ENCODE measurements around the gene AFF2.

The AFF2 gene

DNA sequence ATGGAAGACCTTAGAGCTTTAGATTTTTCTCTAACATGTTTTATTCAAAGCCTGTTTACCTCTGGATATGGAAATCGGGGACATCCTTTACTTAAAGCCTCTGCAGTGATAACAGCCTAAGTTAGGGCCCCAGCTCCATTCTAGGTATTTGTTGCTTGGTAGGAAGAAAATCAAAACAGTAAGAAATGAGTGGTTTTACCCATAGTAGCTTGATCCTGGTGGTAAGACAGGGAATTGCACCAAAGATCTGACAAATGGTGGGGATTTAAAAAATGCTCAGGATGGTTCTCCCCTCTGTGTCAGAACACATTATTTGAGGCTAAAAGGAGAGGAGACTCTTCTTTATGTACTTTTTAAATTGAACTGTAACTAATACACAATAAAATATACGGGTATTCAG is 52.4 kb downstream of the AFF2 start:
- no peak for DNase-seq
- no peak overlapping the region for H3K4me3 Mint-ChIP-seq
- no peaks in the 10 kb centered on the region for H3K9me3 Mint-ChIP-seq
- H3K36me3 Mint-ChIP-seq (ENCODE audit: low read depth), result no peaks in the 10 kb centered on the region
- peaks cover 5% of the 10 kb centered on the region for H3K4me1 Mint-ChIP-seq
- no peaks in the 10 kb centered on the region for H3K27me3 Mint-ChIP-seq
- H3K27ac Mint-ChIP-seq, result no peak overlapping the region
- no peak for ATAC-seq

DNA sequence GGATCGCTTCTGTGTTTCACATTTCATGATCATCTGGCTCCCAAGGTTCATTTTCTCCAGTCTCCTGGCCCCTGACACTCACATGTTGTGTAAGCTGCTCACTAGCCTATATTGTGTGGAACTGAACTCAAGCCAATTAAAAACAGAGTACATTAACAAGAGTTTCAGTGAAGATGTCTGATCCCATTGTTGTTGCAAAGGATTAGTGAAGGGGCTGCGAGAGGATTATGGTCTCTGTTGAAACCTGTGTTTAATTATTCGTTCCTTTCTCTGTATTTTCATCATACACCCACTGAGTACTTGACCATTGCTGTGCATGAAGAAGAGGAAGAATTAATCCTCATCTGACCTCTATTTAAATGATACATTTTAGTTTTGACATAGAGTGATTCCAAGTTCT is 54.7 kb downstream of the AFF2 start:
- H3K9me3 Mint-ChIP-seq, result no peaks in the 10 kb centered on the region
- no peak overlapping the region for H3K27ac Mint-ChIP-seq
- peaks cover 5% of the 10 kb centered on the region for H3K4me1 Mint-ChIP-seq
- no peak for ATAC-seq
- no peaks in the 10 kb centered on the region for H3K36me3 Mint-ChIP-seq (ENCODE audit: low read depth)
- no peak overlapping the region for H3K4me3 Mint-ChIP-seq
- no peak for DNase-seq
- no peaks in the 10 kb centered on the region for H3K27me3 Mint-ChIP-seq

DNA sequence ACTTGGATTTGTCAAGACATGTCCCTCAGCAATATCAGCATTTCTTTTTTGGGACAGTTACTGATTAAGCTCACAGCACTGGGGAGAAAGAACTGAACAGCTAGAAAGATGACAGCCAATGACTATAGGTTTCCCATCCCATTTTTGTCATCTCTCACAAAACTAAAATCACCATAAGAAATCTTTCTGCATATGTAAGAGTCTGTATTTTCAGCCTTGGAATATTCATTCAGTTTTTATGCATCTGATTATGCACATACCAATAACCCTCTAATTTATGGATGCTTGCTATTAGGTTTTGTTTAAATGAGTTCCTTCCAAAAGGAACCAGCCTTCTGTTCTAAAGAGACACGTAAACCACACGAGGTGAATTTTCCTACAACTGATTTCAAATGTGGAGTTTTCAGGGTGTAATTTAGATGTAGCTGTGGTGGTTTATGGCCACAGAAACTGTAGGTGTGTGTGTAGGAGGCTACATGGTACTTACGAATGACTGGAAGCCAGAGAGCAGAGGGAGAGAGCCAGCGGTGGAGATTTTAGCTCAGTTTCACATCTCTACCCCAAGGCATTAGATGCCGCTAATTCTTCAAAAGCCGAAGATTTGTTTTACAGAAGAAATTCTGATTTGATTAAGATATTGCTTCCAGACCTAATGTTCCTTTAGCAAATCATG is 55.3 kb downstream of the AFF2 start:
- Mint-ChIP-seq H3K4me1 (peaks cover 5% of the 10 kb centered on the region), H3K27me3 (no peaks in the 10 kb centered on the region), H3K9me3 (no peaks in the 10 kb centered on the region), H3K36me3 (ENCODE audit: low read depth) (no peaks in the 10 kb centered on the region), H3K27ac (no peak overlapping the region), H3K4me3 (no peak overlapping the region)
- ATAC-seq (no peak), DNase-seq (no peak)

DNA sequence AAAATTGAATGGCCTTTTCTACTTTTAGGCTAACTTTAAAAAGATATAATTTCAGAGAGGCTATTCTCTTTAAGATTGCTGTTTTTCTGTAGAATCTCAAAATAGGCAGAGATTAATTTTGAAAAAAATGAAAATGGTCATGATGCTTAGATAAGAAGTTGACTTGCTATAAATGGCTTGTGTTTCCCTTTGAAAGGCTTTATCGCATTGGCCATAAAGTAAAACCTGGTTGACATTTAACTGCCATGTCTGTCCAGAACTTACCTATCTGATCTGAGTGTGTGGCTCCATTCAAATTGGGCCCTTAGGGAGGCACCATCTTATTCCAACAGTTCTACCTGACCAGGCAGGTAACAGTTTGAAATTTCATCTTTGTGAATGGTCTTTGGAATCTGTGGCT is 56.1 kb downstream of the AFF2 start:
- no peak overlapping the region for H3K4me3 Mint-ChIP-seq

DNA sequence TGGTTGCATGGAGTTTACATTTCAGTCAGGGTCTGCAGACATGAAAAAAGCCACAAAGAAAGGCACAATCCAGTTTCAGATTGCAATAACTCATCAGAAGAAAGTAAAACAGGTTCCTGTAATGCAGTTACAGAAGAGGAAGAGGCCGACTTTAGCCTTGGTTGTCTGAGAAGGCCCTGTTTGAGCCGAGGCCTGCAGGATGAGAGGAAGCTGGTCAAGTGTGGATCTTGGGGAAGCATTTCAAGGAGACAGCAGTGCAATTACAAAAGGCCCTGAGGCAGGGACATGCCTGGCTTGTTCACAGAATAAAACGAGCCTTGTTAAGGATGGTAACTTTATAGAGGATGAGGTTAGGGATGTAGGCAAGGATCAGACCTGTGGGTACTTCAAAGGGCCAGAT is 62.4 kb downstream of the AFF2 start:
- Mint-ChIP-seq H3K4me1 (peaks cover 10% of the 10 kb centered on the region), H3K27me3 (no peaks in the 10 kb centered on the region), H3K27ac (no peak overlapping the region), H3K36me3 (ENCODE audit: low read depth) (no peaks in the 10 kb centered on the region), H3K9me3 (no peaks in the 10 kb centered on the region), H3K4me3 (no peak overlapping the region)
- ATAC-seq, result no peak
- DNase-seq, result no peak

More for the DNA sequence above, 56.1 kb downstream of the AFF2 start:
- Mint-ChIP-seq H3K27ac (no peak overlapping the region), H3K9me3 (no peaks in the 10 kb centered on the region), H3K4me1 (peaks cover 5% of the 10 kb centered on the region), H3K27me3 (no peaks in the 10 kb centered on the region), H3K36me3 (ENCODE audit: low read depth) (no peaks in the 10 kb centered on the region)
- ATAC-seq (no peak), DNase-seq (no peak)

DNA sequence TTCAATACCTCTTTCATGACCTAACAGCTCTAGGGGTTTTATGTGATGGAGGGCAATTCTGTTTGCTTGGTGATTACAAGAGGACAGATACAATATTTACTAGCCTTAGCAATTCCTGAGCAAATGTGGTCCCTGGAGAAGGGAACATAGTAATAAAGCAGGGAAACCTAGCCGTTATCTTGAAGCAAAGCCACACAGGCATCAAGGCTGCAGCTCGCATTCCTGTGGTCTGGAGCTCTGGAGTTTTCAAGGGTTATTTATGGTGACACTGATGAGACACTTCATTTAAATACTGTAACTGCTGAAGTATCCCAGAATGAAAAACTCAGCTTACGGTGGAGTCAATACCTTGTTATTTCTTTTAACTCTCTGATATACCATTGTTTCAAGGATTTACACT is 66.8 kb downstream of the AFF2 start:
- H3K9me3 Mint-ChIP-seq, result no peaks in the 10 kb centered on the region
- H3K4me1 Mint-ChIP-seq, result peaks cover 10% of the 10 kb centered on the region
- no peak overlapping the region for H3K27ac Mint-ChIP-seq
- no peak overlapping the region for H3K4me3 Mint-ChIP-seq
- H3K27me3 Mint-ChIP-seq, result no peaks in the 10 kb centered on the region
- no peak for DNase-seq
- H3K36me3 Mint-ChIP-seq (ENCODE audit: low read depth), result no peaks in the 10 kb centered on the region
- no peak for ATAC-seq

DNA sequence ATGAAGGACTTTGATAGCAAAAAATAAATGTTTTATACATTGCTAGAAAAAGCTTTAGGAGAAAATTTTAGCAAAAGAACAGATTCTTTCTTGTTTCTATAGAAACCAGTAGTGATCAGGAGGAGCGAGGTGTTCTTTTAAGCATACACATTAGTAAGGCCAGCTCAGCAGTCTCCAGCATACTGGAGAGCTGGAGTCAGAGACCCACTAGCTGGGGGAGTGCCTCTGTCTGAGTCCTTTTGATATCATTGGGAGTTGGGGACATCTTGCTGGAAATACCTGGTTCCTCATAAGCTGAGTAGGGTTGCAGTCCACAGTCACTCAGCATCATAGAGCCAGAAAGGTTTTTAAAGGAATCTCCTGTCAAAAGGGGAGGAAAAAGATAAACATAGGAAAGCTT is 67.4 kb downstream of the AFF2 start:
- H3K4me3 Mint-ChIP-seq, result no peak overlapping the region
- H3K27me3 Mint-ChIP-seq, result no peaks in the 10 kb centered on the region
- ATAC-seq (no peak), DNase-seq (no peak)
- H3K27ac Mint-ChIP-seq, result no peak overlapping the region
- H3K9me3 Mint-ChIP-seq, result no peaks in the 10 kb centered on the region
- peaks cover 5% of the 10 kb centered on the region for H3K4me1 Mint-ChIP-seq
- no peaks in the 10 kb centered on the region for H3K36me3 Mint-ChIP-seq (ENCODE audit: low read depth)

DNA sequence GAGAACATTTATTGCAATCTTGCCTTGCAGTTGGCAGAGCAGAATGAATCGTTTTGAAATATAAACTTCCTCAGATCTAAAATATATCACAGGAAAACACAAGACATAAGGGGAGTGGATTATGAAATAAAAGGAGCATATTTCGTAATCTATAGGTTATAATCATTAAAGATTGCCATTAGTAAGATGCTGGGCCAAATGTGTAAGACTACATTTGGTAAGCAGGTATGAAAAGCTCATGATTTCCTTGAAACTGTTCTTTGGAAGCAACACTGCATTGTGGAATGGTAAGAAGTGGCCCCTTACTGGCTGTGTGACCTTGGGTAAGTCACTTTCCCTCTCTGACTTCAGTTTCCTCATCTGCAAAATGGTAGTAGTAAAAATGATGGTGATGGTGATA is 68.3 kb downstream of the AFF2 start:
- Mint-ChIP-seq H3K9me3 (no peaks in the 10 kb centered on the region), H3K36me3 (ENCODE audit: low read depth) (no peaks in the 10 kb centered on the region), H3K27me3 (no peaks in the 10 kb centered on the region), H3K27ac (no peak overlapping the region), H3K4me1 (no peaks in the 10 kb centered on the region), H3K4me3 (no peak overlapping the region)
- DNase-seq, result no peak
- ATAC-seq, result no peak

DNA sequence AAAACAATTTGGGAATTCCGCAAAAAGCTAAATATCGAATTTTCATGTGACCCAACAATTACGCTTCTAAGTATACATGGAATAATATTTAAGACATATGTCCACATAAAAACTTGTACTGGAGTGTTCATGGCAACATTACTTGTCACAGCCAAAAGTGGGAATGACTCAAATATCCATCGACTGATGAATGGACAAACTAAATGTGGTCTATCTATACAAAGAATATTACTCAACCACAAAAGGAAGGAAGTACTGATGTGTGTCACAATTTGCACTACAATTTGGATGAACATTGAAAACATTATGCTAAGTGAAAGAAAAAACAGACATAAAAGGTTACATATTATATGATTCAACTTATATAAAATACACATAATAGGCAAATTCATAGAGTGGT is 71.9 kb downstream of the AFF2 start:
- DNase-seq (no peak), ATAC-seq (no peak)
- H3K36me3 Mint-ChIP-seq (ENCODE audit: low read depth), result no peaks in the 10 kb centered on the region
- H3K27me3 Mint-ChIP-seq, result no peaks in the 10 kb centered on the region
- H3K4me1 Mint-ChIP-seq, result no peaks in the 10 kb centered on the region
- no peak overlapping the region for H3K4me3 Mint-ChIP-seq
- no peaks in the 10 kb centered on the region for H3K9me3 Mint-ChIP-seq
- no peak overlapping the region for H3K27ac Mint-ChIP-seq

DNA sequence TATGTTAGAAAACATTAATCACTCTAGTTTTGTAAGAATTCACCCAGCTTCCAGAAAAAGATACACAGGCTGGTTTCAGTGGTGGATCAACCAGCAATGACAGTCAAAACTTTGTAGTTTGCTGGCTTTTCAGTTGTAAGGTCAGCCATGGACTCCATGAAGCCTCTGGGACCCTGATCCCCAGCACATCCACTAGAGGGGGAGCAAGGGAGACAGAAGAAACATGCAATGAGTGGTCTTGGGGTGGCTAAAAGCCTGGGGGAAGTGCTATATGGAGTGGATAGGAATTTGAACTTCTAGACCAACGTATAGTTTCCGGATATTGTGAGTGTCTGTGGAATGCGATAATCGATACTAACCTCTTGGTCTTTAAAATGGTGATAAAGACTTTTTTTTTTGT is 72.7 kb downstream of the AFF2 start:
- ATAC-seq, result no peak
- no peaks in the 10 kb centered on the region for H3K27me3 Mint-ChIP-seq
- no peak overlapping the region for H3K27ac Mint-ChIP-seq

DNA sequence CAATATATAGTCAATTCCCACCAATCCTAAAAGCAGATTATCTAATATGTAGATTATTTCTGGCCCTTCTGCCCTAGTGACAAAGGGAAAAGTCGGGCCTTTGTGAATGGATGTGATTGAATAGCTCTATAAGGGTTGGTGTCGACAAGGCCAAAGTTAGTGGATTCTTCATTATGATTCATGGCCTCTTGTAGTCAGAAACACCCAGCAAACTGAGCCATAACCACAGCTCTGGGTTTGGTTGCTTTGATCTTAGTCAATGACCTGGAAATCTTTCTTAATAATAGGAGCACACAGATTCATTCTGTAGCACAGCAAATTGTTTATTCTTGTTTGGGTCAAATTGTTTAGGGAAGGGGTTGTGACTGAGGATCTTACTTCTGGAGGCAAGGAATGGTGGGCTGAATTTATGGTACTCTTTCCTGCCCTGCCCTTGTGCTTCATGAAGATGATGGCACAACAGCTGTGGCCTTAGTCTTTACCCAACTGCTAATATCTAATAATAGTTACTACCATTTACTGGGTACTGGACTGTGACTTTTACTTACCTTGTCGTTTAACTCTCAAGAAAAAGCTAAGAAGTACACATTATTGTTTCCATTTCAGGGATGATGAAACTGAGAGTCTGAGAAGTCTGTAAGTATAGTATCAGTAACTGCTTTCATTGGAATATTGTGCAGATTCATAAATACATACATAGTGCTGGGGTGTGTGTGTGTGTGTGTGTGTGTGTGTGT is 74.0 kb downstream of the AFF2 start:
- H3K4me1 Mint-ChIP-seq, result no peaks in the 10 kb centered on the region
- no peak overlapping the region for H3K27ac Mint-ChIP-seq
- H3K36me3 Mint-ChIP-seq (ENCODE audit: low read depth), result no peaks in the 10 kb centered on the region
- H3K4me3 Mint-ChIP-seq, result no peak overlapping the region
- no peak for ATAC-seq
- no peaks in the 10 kb centered on the region for H3K9me3 Mint-ChIP-seq
- DNase-seq, result no peak
- H3K27me3 Mint-ChIP-seq, result no peaks in the 10 kb centered on the region

More for the DNA sequence above, 72.7 kb downstream of the AFF2 start:
- no peaks in the 10 kb centered on the region for H3K4me1 Mint-ChIP-seq
- H3K9me3 Mint-ChIP-seq, result no peaks in the 10 kb centered on the region
- H3K4me3 Mint-ChIP-seq, result no peak overlapping the region
- no peak for DNase-seq
- H3K36me3 Mint-ChIP-seq (ENCODE audit: low read depth), result no peaks in the 10 kb centered on the region

DNA sequence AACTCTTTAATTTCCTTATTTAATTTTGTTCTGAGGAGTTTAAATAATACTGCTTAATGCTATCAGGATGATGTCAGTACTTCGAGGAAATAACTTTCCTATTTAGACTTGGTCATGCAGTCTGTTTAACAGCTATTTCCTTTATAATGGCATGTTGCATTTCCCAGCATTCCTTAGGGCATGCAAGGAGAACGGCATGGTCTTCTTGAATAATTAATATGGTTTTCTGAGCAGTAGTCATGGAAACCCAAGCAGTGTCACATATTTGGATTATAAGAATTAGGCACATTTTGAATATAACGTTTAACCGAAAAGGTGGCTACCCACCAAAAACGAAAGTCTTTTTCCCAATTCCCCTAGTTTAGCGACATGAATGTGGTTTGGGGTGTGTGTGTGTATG is 76.0 kb downstream of the AFF2 start:
- no peak for DNase-seq
- H3K27me3 Mint-ChIP-seq, result no peaks in the 10 kb centered on the region
- no peak for ATAC-seq
- H3K9me3 Mint-ChIP-seq, result no peaks in the 10 kb centered on the region
- H3K4me1 Mint-ChIP-seq, result no peaks in the 10 kb centered on the region
- no peak overlapping the region for H3K4me3 Mint-ChIP-seq
- H3K27ac Mint-ChIP-seq, result no peak overlapping the region
- no peaks in the 10 kb centered on the region for H3K36me3 Mint-ChIP-seq (ENCODE audit: low read depth)

DNA sequence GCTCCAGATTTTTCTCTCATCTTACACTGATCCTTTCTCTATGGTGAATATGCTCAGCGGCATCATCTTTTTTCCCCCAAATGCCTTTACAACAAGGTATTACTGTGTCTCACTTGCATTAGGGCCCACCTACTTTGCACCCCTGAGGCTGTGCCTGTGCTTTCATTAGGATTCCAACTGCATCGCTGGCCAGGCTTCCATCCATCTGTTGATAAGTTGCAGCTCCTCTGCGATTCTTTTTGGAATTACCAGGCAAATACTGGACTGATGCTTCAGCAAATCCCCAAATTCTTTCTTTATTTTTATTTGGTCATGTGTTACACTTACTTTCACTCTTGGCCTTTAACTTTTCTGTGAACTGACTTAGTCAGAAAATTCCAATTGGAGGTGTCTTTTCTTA is 77.3 kb downstream of the AFF2 start:
- Mint-ChIP-seq H3K4me1 (peaks cover 2% of the 10 kb centered on the region), H3K9me3 (no peaks in the 10 kb centered on the region), H3K4me3 (no peak overlapping the region), H3K36me3 (ENCODE audit: low read depth) (no peaks in the 10 kb centered on the region), H3K27ac (no peak overlapping the region), H3K27me3 (no peaks in the 10 kb centered on the region)
- DNase-seq, result no peak
- no peak for ATAC-seq

DNA sequence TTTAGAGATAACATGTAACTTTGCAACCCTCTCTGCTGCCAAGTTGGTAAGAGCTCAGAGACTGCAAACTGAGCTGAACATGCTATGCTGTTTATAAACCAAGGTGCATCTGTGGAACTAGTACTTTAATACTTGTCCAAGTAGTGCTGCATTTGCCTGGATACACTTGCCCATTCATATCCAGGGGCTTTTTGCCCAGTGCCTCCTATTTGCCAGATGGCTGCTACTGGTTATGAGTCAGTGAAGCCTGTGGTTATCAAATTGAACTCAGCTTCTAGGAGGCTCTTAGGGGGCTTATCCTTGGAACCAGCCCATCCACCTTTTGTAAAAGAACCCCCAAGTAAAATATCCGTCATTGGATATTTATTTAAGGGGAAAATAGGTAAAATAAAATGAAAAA is 79.6 kb downstream of the AFF2 start:
- Mint-ChIP-seq H3K27ac (no peak overlapping the region), H3K36me3 (ENCODE audit: low read depth) (no peaks in the 10 kb centered on the region), H3K4me1 (peaks cover 2% of the 10 kb centered on the region), H3K9me3 (no peaks in the 10 kb centered on the region), H3K27me3 (no peaks in the 10 kb centered on the region), H3K4me3 (no peak overlapping the region)
- ATAC-seq, result no peak
- DNase-seq, result no peak

DNA sequence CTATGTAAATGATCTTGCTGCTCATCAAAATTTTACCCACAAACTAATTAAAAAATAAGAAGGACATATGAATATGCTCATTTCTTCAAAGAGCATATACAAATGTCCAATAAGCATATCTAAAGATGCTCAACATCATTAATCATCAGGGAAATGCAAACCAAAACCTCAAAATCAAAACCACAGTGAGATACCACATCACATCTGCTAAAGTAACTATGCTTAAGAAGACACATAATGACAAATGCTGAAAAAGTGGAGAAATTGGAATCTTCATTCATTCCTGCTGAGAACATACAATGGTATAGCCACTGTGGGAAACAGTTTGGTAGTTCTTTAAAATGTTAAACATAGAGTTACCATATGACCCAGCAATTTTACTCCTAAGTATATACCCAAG is 81.9 kb downstream of the AFF2 start:
- peaks cover 2% of the 10 kb centered on the region for H3K4me1 Mint-ChIP-seq
- H3K27ac Mint-ChIP-seq, result no peak overlapping the region
- H3K36me3 Mint-ChIP-seq (ENCODE audit: low read depth), result no peaks in the 10 kb centered on the region
- H3K27me3 Mint-ChIP-seq, result no peaks in the 10 kb centered on the region
- no peak for ATAC-seq
- no peaks in the 10 kb centered on the region for H3K9me3 Mint-ChIP-seq
- no peak for DNase-seq
- no peak overlapping the region for H3K4me3 Mint-ChIP-seq

Data from activated naive CD8-positive, alpha-beta T cell treated with anti-CD3 and anti-CD28 coated beads, Interleukin-2, amount 50 U/mL, for 24 hours (primary cell).